ENCODE measurements around the gene SLC7A6OS. TPM values are rescaled to one million over a fixed set of nuclear protein-coding genes. Genes with fewer than 3 reads are reported as not detected.
A peak's percentile ranks its signal among the peaks of the same experiment; 100 is the strongest.

Gene SLC7A6OS
- total RNA-seq, 2 experiments from 2014 or later, result 29.0 to 32.1 TPM

DNA sequence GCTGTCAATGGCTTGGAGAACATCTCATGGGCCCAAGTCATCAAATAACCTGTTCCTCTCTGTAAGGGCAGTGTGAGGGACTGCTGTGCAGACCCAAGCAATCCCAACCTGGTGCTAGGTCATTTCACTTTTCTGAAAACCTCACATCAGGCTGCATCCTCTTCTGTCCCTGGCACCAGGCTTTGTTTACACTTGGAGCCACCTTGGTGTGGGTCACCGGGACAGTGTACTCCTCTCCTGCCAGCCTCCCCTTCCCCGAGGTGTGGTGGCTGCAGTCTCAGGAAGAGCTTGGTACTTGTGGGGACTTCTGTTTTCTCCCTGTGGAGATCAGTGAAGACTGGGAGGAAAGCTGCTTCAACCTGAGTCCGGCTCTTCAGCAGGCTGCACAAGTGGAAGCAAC, 12.4 kb downstream of the SLC7A6OS start:
- peaks cover 20% of the 10 kb centered on the region for H3K4me1 ChIP-seq (ENCODE audit: insufficient read depth, low read length)
- H3K27me3 ChIP-seq (ENCODE audit: control insufficient read depth in 1 of 2, insufficient read depth in 2 of 2, low read length in 2 of 2), result no peaks in the 10 kb centered on the region
- ChIA-PET CTCF (interaction anchor here (1.2 to 23.0 kb wide), 3 partner anchors 13 to 35 kb away, joined by 3 to 278 read pairs (median 6); partner anchors contain the start of gene SLC7A6), POLR2A (interaction anchor here (0.9 to 3.5 kb wide), 3 partner anchors 8 to 178 kb away, joined by 3 to 25 read pairs (median 3); no protein-coding TSS in a partner anchor)
- Mint-ChIP-seq H3K27ac (peak overlapping the region; percentile 43), H3K4me1 (ENCODE audit: low read depth) (peaks cover 50% of the 10 kb centered on the region), H3K4me3 (no peak overlapping the region), H3K36me3 (ENCODE audit: low read depth) (peaks cover 97% of the 10 kb centered on the region), H3K9me3 (no peaks in the 10 kb centered on the region), H3K27me3 (no peaks in the 10 kb centered on the region)
- DNase-seq (no peak), ATAC-seq (ENCODE audit: poor library complexity) (no peak)
- H3K36me3 ChIP-seq (ENCODE audit: insufficient read depth, low read length), result peaks cover 96% of the 10 kb centered on the region
- TF ChIP-seq, protein P1, sequence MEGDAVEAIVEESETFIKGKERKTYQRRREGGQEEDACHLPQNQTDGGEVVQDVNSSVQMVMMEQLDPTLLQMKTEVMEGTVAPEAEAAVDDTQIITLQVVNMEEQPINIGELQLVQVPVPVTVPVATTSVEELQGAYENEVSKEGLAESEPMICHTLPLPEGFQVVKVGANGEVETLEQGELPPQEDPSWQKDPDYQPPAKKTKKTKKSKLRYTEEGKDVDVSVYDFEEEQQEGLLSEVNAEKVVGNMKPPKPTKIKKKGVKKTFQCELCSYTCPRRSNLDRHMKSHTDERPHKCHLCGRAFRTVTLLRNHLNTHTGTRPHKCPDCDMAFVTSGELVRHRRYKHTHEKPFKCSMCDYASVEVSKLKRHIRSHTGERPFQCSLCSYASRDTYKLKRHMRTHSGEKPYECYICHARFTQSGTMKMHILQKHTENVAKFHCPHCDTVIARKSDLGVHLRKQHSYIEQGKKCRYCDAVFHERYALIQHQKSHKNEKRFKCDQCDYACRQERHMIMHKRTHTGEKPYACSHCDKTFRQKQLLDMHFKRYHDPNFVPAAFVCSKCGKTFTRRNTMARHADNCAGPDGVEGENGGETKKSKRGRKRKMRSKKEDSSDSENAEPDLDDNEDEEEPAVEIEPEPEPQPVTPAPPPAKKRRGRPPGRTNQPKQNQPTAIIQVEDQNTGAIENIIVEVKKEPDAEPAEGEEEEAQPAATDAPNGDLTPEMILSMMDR (IDR thresholded peaks at IDR 0.05), result no peak
- no peaks in the 10 kb centered on the region for H3K9me3 ChIP-seq (ENCODE audit: control insufficient read depth in 1 of 2, insufficient read depth in 1 of 2, low read length in 2 of 2)
- H3K4me3 ChIP-seq (ENCODE audit: low read length), result no peak overlapping the region
- H3K27ac ChIP-seq (ENCODE audit: low read depth in 1 of 2, low read length in 2 of 2), result no peak overlapping the region
- intact Hi-C loops (cut with DNase I, micrococcal nuclease), result no loop called here

DNA sequence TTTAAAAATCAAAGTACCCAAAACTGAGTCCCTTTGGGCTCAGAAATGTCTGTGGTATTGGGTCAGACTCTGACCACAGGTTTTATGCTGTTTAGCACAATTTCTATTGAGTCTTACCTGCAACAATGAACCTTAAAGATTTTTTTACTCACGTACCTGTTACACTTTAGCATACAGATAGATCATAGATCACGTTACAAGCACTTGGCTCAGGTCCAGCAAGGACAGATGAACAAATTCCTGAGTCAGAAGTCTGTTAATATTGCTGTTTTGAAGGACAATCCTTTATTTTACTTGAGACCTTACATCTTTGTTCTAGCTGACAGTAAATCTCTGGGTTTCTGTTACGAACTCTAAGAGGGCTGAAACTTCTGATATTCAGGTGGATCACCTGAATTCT, 12.8 kb downstream of the SLC7A6OS start:
- Mint-ChIP-seq H3K9me3 (no peaks in the 10 kb centered on the region), H3K27ac (peak overlapping the region; percentile 43), H3K27me3 (no peaks in the 10 kb centered on the region), H3K4me3 (no peak overlapping the region), H3K4me1 (ENCODE audit: low read depth) (peaks cover 52% of the 10 kb centered on the region), H3K36me3 (ENCODE audit: low read depth) (peaks cover 97% of the 10 kb centered on the region)
- no peak overlapping the region for H3K27ac ChIP-seq (ENCODE audit: low read depth in 1 of 2, low read length in 2 of 2)
- H3K36me3 ChIP-seq (ENCODE audit: insufficient read depth, low read length), result peaks cover 98% of the 10 kb centered on the region
- H3K4me1 ChIP-seq (ENCODE audit: insufficient read depth, low read length), result peaks cover 22% of the 10 kb centered on the region
- TF ChIP-seq, protein P1 (IDR thresholded peaks at IDR 0.05), result no peak
- intact Hi-C loops (cut with DNase I, micrococcal nuclease), result no loop called here
- H3K27me3 ChIP-seq (ENCODE audit: control insufficient read depth in 1 of 2, insufficient read depth in 2 of 2, low read length in 2 of 2), result no peaks in the 10 kb centered on the region
- ATAC-seq (ENCODE audit: poor library complexity) (no peak), DNase-seq (no peak)
- CTCF ChIA-PET, result interaction anchor here (1.6 to 23.0 kb wide), 2 partner anchors 12 to 35 kb away, joined by 6 to 278 read pairs; partner anchors contain the start of gene SLC7A6
- no peaks in the 10 kb centered on the region for H3K9me3 ChIP-seq (ENCODE audit: control insufficient read depth in 1 of 2, insufficient read depth in 1 of 2, low read length in 2 of 2)
- no peak overlapping the region for H3K4me3 ChIP-seq (ENCODE audit: low read length)
- POLR2A ChIA-PET, result interaction anchor here (0.9 to 3.5 kb wide), 3 partner anchors 7 to 178 kb away, joined by 3 to 25 read pairs (median 3); no protein-coding TSS in a partner anchor

DNA sequence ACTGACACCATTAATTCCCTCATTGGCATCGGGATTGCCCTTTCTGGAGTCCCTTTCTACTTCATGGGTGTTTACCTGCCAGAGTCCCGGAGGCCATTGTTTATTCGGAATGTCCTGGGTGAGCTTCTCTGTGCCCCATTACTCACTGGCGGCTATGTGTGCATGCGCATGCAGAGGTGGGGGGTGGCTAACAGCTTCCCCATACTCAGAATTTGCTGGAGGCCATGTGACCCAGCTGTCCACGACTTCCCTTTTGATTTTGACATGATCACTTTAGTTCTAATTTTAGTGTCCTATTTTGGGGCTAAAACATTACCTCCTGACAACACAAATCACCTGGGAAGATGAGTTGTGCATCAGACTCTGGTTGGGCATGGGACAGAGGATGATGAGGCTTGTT, 14.1 kb downstream of the SLC7A6OS start:
- Histone ChIP-seq H3K27me3 (ENCODE audit: control insufficient read depth in 1 of 2, insufficient read depth in 2 of 2, low read length in 2 of 2) (no peaks in the 10 kb centered on the region), H3K9me3 (ENCODE audit: control insufficient read depth in 1 of 2, insufficient read depth in 1 of 2, low read length in 2 of 2) (no peaks in the 10 kb centered on the region), H3K4me1 (ENCODE audit: insufficient read depth, low read length) (peaks cover 33% of the 10 kb centered on the region), H3K27ac (ENCODE audit: low read depth in 1 of 2, low read length in 2 of 2) (no peak overlapping the region), H3K4me3 (ENCODE audit: low read length) (no peak overlapping the region), H3K36me3 (ENCODE audit: insufficient read depth, low read length) (peaks cover 98% of the 10 kb centered on the region)
- ATAC-seq (ENCODE audit: poor library complexity), result no peak
- no peaks in the 10 kb centered on the region for H3K9me3 Mint-ChIP-seq
- TF ChIP-seq, protein P1 (IDR thresholded peaks at IDR 0.05), result no peak
- H3K4me3 Mint-ChIP-seq, result no peak overlapping the region
- DNase-seq, result no peak
- peak overlapping the region; percentile 43 for H3K27ac Mint-ChIP-seq
- intact Hi-C loops (cut with DNase I, micrococcal nuclease), result no loop called here
- ChIA-PET POLR2A (interaction anchor here (1.1 to 1.7 kb wide), 3 partner anchors 9 to 32 kb away, joined by 4 to 5 read pairs (median 5); partner anchors contain the start of gene SLC7A6), CTCF (interaction anchor here (0.9 to 23.0 kb wide), 2 partner anchors 32 to 33 kb away, joined by 3 to 278 read pairs; partner anchors contain the start of gene SLC7A6)
- H3K36me3 Mint-ChIP-seq (ENCODE audit: low read depth), result peaks cover 97% of the 10 kb centered on the region
- H3K27me3 Mint-ChIP-seq, result no peaks in the 10 kb centered on the region
- H3K4me1 Mint-ChIP-seq (ENCODE audit: low read depth), result peaks cover 53% of the 10 kb centered on the region

All from CD4-positive, alpha-beta T cell (primary cell).